ENCODE data around the gene SMYD3.

DNA sequence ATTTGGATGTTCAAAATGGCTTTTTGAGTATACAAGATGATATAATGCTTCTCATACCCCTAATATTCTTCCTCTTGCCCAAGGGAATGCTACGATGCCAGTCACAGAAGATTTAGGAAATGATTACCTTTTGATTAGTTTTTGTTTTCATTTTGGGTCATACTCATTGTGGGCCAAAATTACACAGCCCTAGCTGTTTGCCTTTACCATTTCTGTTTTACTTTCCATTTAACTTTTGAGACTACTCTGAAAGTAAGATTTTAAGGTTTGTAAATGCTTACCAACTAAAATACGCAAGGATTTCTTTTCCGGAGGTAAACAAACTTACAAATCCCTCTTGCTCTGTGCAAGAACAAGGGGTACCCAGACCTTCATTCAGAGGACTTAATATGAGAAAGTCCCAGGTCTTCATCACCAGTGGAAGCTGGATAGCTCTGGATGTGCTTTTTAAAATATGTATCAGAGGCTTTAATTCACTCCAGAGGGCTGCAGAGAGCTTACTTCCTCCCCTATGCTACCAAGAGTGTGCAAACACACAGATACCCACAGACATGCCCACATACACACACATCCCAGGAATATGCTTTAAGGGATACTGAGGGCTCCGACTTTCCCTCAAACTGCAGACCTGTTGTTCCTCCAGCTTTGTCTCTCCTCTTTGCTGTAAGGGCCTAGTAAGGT is 631.4 kb downstream of the SMYD3 start:
- no peak for TF ChIP-seq CTCF (conservative IDR thresholded peaks at IDR 0.05)
- TF ChIP-seq EZH2 (IDR thresholded peaks at IDR 0.05; ENCODE audit: low read depth) = no peak
